A549 (cell line): Measurements from ENCODE around the gene ENGASE. TPM values are rescaled to one million over a fixed set of nuclear protein-coding genes. Genes with fewer than 3 reads are reported as not detected.

Experiments used
- ATAC-seq, 2 experiments: fragments of 200-7000 bp in 1 of 2; fragments of >200 bp in 1 of 2; cut with Nextera tagmentation in 1 of 2; cut with Tn5 transposase in 1 of 2; 3 replicates each; pipeline versions ENCODE4 v1.8.0 to v1.9.1; 2018 to 2020; ENCODE audit warnings: mild to moderate bottlenecking in 1 of 2, moderate library complexity in 1 of 2
- CTCF ChIA-PET: fragments of 300-600 bp; sonication (Branson Sonifier 250); formaldehyde crosslinking; extraction: SDS; loops from one replicate; lab custom pipeline; 2021; ENCODE audit warnings: antibody characterized with exemption, inconsistent platforms; lab: Yijun Ruan, JAX
- POLR2A ChIA-PET: fragments of 350-600 bp; formaldehyde crosslinking; extraction: SDS; loops from one replicate; lab custom pipeline; 2021; ENCODE audit warnings: antibody characterized with exemption, inconsistent platforms; lab: Yijun Ruan, JAX
- DNase-seq, 2 experiments: peaks; one replicate each; pipeline versions ENCODE4 v3.0.0 to v3.0.0-alpha.2; 2011 to 2016; ENCODE audit warnings: low read depth in 1 of 2, low spot score in 1 of 2
- FAIRE-seq: peaks from 2 replicates; lab custom pipeline; 2011; peaks lifted over from hg19 to GRCh38; lab: Jason Lieb, UNC
- H3K27ac ChIP-seq, 2 experiments: fragments of >200 bp; sonication (Bioruptor Twin); formaldehyde crosslinking; 3 replicates each; pipeline ENCODE4 v1.5.1; 2016 to 2017
- H3K4me1 ChIP-seq: fragments of >200 bp; sonication (Bioruptor Twin); formaldehyde crosslinking; 3 replicates; pipeline ENCODE4 v1.6.1; 2016
- H3K4me2 ChIP-seq: fragments of >200 bp; sonication (Bioruptor Twin); formaldehyde crosslinking; 3 replicates; pipeline ENCODE4 v1.6.1; 2016
- H3K4me3 ChIP-seq: fragments of >200 bp; sonication (Bioruptor Twin); formaldehyde crosslinking; 3 replicates; pipeline ENCODE4 v1.5.1; 2016
- H3K9me3 ChIP-seq: fragments of >200 bp; sonication (Bioruptor Twin); formaldehyde crosslinking; 3 replicates; pipeline ENCODE4 v1.6.1; 2016
- ATOH8 ChIP-seq: fragments of 250-450 bp; sonication (Bioruptor Pico); IDR thresholded peaks from 2 replicates; pipeline ENCODE4 v1.5.0; 2020; ENCODE audit warnings: low read depth, mild to moderate bottlenecking, moderate library complexity
- BHLHE40 ChIP-seq: IDR thresholded peaks from 2 replicates; pipeline ENCODE4 v1.6.1; 2012; ENCODE audit warnings: low read depth, low read length, inconsistent platforms
- E2F6 ChIP-seq: IDR thresholded peaks from 2 replicates; pipeline ENCODE4 v1.6.1; 2012; ENCODE audit warnings: low read depth, borderline replicate concordance
- EHF ChIP-seq: fragments of 250-450 bp; sonication (Bioruptor Pico); IDR thresholded peaks from 2 replicates; pipeline ENCODE4 v1.5.0; 2020; ENCODE audit warnings: mild to moderate bottlenecking
- EHMT2 ChIP-seq: fragments of 200-600 bp; sonication (generic); IDR thresholded peaks from 2 replicates; pipeline ENCODE4 v1.6.1; 2016; ENCODE audit warnings: antibody characterized with exemption, low read depth, mild to moderate bottlenecking, moderate library complexity
- ESRRA ChIP-seq: fragments of 150-350 bp; IDR thresholded peaks from 2 replicates; pipeline ENCODE4 v1.6.1; 2014; ENCODE audit warnings: mild to moderate bottlenecking, low read length, borderline replicate concordance
- FOSB ChIP-seq: fragments of 250-450 bp; sonication (Bioruptor Pico); IDR thresholded peaks from 2 replicates; pipeline ENCODE4 v1.5.0; 2020; ENCODE audit warnings: mild to moderate bottlenecking, moderate library complexity
- HOXB13 ChIP-seq: fragments of 250-450 bp; sonication (Bioruptor Pico); IDR thresholded peaks from 2 replicates; pipeline ENCODE4 v1.5.0; 2020; ENCODE audit warnings: low read depth, mild to moderate bottlenecking, moderate library complexity
- HOXB5 ChIP-seq: fragments of 250-450 bp; sonication (Bioruptor Pico); IDR thresholded peaks from 2 replicates; pipeline ENCODE4 v1.5.0; 2020; ENCODE audit warnings: mild to moderate bottlenecking, moderate library complexity
- KDM1A ChIP-seq: fragments of 200-600 bp; sonication (generic); IDR thresholded peaks from 2 replicates; pipeline ENCODE4 v1.6.1; 2016; ENCODE audit warnings: low read depth, mild to moderate bottlenecking
- MAFK ChIP-seq: fragments of 450-650 bp; IDR thresholded peaks from 2 replicates; pipeline ENCODE4 v1.6.1; 2014; ENCODE audit not compliant: partially characterized antibody
- MAX ChIP-seq: IDR thresholded peaks from 2 replicates; pipeline ENCODE4 v1.6.1; 2012
- MYC ChIP-seq: IDR thresholded peaks from 2 replicates; pipeline ENCODE4 v1.6.1; 2012; ENCODE audit warnings: mild to moderate bottlenecking, inconsistent platforms, low read length, improper control_type of control experiment, borderline replicate concordance
- NFE2L2 ChIP-seq: fragments of 150-350 bp; conservative IDR thresholded peaks from 2 replicates; pipeline ENCODE4 v1.6.1; 2014; ENCODE audit warnings: low read length
- RARB ChIP-seq: fragments of 250-450 bp; sonication (Bioruptor Pico); IDR thresholded peaks from 2 replicates; pipeline ENCODE4 v1.8.0; 2021; ENCODE audit warnings: mild to moderate bottlenecking, moderate library complexity
- RFX5 ChIP-seq: fragments of 450-650 bp; IDR thresholded peaks from 2 replicates; pipeline ENCODE4 v1.7.1; 2014; ENCODE audit warnings: antibody characterized with exemption, mild to moderate bottlenecking, moderate library complexity
- RNF2 ChIP-seq: fragments of 200-600 bp; sonication (generic); IDR thresholded peaks from 2 replicates; pipeline ENCODE4 v1.6.1; 2016; ENCODE audit warnings: low read depth, mild to moderate bottlenecking, antibody characterized with exemption, moderate library complexity, borderline replicate concordance
- SMC3 ChIP-seq: fragments of >200 bp; sonication (Bioruptor Twin); formaldehyde crosslinking; IDR thresholded peaks from 3 replicates; pipeline ENCODE4 v1.6.1; 2018; ENCODE audit warnings: inconsistent platforms
- SREBF2 ChIP-seq: fragments of 450-650 bp; IDR thresholded peaks from 2 replicates; pipeline ENCODE4 v1.6.1; 2014; ENCODE audit warnings: mild to moderate bottlenecking, moderate library complexity
- ZFP36 ChIP-seq: fragments of 450-650 bp; IDR thresholded peaks from 2 replicates; pipeline ENCODE4 v1.6.1; 2014; ENCODE audit warnings: borderline replicate concordance; ENCODE audit not compliant: partially characterized antibody
- ZNF302 ChIP-seq: fragments of 250-450 bp; sonication (Bioruptor Pico); IDR thresholded peaks from 2 replicates; pipeline ENCODE4 v1.9.0; 2021; ENCODE audit warnings: inconsistent platforms, mild to moderate bottlenecking, moderate library complexity
- WGBS: methylation state at CpG from one replicate; pipeline ENCODE4 v1.1.6; 2017; ENCODE audit errors: missing lambda C conversion rate; 5-methylcytosine and 5-hydroxymethylcytosine counted together
- polyA plus RNA-seq, 4 experiments: library from polyadenylated mRNA; depleted of rRNA in 3 of 4; stranded (reverse); fragments of >200 nt; fragmentation: RNase III in 1 of 4; extraction: RNeasy Plus Mini Kit Qiagen cat#74134 plus additional on column Dnase treatment in 1 of 4; gene quantifications; 2 replicates in 3 of 4; 3 replicates in 1 of 4; pipeline ENCODE4 v1.2.3, GENCODE V29; 2011 to 2017
- TF ChIP-seq, protein P1 (sequence below): fragments of >200 bp; sonication (Bioruptor Twin); formaldehyde crosslinking; IDR thresholded peaks from 3 replicates; pipeline ENCODE4 v1.5.1; 2016

The ENGASE gene
- polyA plus RNA-seq, 2 of the 4 experiments (the other 2 are of a cell fraction) = 13.4 to 41.7 TPM

- DNase-seq (no peak), FAIRE-seq (no peak), ATAC-seq (peak in 1 of 2 experiments; percentile 2; a peak in 1 of 6 replicates)
- CTCF ChIA-PET = interaction anchor here (0.6 to 11.9 kb wide), 38 partner anchors 8 to 665 kb away, joined by 3 to 289 read pairs (median 6); partner anchors contain the start of genes CANT1 and ENGASE
- H3K4me1 ChIP-seq = peaks cover 6% of the 10 kb centered on the region; the same call in 2 of the 3 replicates
- no peak overlapping the region for H3K27ac ChIP-seq
- no peak overlapping the region for H3K4me2 ChIP-seq
- H3K9me3 ChIP-seq = no peaks in the 10 kb centered on the region
- 64% methylated on average over 25 of the region's 25 CpGs for WGBS
- H3K4me3 ChIP-seq = no peak overlapping the region
- POLR2A ChIA-PET = interaction anchor here (1.5 kb wide), 1 partner anchor 28 kb away, joined by 3 read pairs; the partner anchor contains the start of gene ENGASE
- TF ChIP-seq EHMT2 = no peak
- TF ChIP-seq NFE2L2 = no peak
- no peak for TF ChIP-seq ZNF302 (CRISPR knock-in tag)
- no peak for TF ChIP-seq FOSB (CRISPR knock-in tag)
- TF ChIP-seq MAX = no peak
- TF ChIP-seq SMC3 = no peak; the same call in 2 of the 3 replicates
- no peak for TF ChIP-seq ATOH8
- TF ChIP-seq E2F6 = no peak
- TF ChIP-seq HOXB13 (CRISPR knock-in tag) = no peak
- no peak for TF ChIP-seq RNF2
- no peak for TF ChIP-seq MYC
- TF ChIP-seq RARB (CRISPR knock-in tag) = no peak
- no peak for TF ChIP-seq ESRRA
- TF ChIP-seq BHLHE40 = no peak
- TF ChIP-seq ZFP36 = no peak
- no peak for TF ChIP-seq MAFK
- TF ChIP-seq SREBF2 = no peak
- no peak for TF ChIP-seq HOXB5 (CRISPR knock-in tag)
- TF ChIP-seq EHF (CRISPR knock-in tag) = no peak
- TF ChIP-seq RFX5 = no peak
Observed at GRCh38 chr17:79046197-79046915, 28.3 kb upstream of the ENGASE start.

DNA sequence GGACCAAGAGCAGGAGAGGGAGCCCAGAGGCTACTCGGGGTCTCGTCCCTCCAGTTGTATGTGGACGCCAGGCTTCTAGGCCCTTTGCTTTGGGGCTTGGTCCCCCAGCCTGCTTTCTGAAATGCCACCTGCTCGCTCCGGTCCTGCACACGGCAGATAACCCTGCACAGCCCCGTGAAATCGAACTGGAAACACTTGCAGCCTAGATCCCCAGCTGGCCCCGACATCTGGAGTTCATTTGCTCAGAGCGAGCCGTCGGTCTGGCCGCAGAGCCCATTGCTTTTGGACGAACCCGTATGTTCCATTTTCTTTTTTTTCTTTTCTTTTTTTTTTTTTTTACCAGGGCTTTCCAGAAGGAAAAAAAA, 27.7 kb upstream of the ENGASE start:
- no peak for ATAC-seq

More for the DNA sequence above, 27.7 kb upstream of the ENGASE start:
- WGBS = 83% methylated on average over 15 of the region's 15 CpGs
- FAIRE-seq (no peak), DNase-seq (no peak)
- Histone ChIP-seq H3K4me1 (peaks cover 5% of the 10 kb centered on the region; the same call in 2 of the 3 replicates), H3K4me3 (no peak overlapping the region), H3K27ac (no peak overlapping the region), H3K9me3 (no peaks in the 10 kb centered on the region), H3K4me2 (no peak overlapping the region)
- ChIA-PET CTCF (interaction anchor here (0.7 to 11.9 kb wide), 7 partner anchors 14 to 393 kb away, joined by 6 to 289 read pairs (median 29); no protein-coding TSS in a partner anchor), POLR2A (no interaction called here)
- TF ChIP-seq EHF (CRISPR knock-in tag) (no peak), KDM1A (no peak), RNF2 (no peak), RARB (CRISPR knock-in tag) (no peak)
- TF ChIP-seq, protein P1, sequence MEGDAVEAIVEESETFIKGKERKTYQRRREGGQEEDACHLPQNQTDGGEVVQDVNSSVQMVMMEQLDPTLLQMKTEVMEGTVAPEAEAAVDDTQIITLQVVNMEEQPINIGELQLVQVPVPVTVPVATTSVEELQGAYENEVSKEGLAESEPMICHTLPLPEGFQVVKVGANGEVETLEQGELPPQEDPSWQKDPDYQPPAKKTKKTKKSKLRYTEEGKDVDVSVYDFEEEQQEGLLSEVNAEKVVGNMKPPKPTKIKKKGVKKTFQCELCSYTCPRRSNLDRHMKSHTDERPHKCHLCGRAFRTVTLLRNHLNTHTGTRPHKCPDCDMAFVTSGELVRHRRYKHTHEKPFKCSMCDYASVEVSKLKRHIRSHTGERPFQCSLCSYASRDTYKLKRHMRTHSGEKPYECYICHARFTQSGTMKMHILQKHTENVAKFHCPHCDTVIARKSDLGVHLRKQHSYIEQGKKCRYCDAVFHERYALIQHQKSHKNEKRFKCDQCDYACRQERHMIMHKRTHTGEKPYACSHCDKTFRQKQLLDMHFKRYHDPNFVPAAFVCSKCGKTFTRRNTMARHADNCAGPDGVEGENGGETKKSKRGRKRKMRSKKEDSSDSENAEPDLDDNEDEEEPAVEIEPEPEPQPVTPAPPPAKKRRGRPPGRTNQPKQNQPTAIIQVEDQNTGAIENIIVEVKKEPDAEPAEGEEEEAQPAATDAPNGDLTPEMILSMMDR = no peak
